Panc1 (cell line): Measurements from ENCODE around the gene PRPF40B. TPM values are rescaled to one million over a fixed set of nuclear protein-coding genes. Genes with fewer than 3 reads are reported as not detected.

ENCODE experiments used
- ATAC-seq: fragments of 200-7000 bp; cut with Tn5 transposase; 2 replicates; pipeline ENCODE4 v1.9.1; 2020; ENCODE audit warnings: mild to moderate bottlenecking, moderate library complexity
- BruUV-seq: library from RNA; stranded (reverse); fragments of 400-500 nt; replicated peaks from 2 replicates; lab custom pipeline; 2021; lab: Mats Ljungman, UMichigan
- CTCF ChIA-PET: fragments of 300-600 bp; sonication (Branson Sonifier 250); formaldehyde crosslinking; loops from one replicate; lab custom pipeline; 2022; ENCODE audit warnings: antibody characterized with exemption; lab: Charles Lee
- POLR2A ChIA-PET: fragments of 300-600 bp; sonication (Branson Sonifier 250); formaldehyde crosslinking; loops from one replicate; lab custom pipeline; 2022; ENCODE audit warnings: antibody characterized with exemption; lab: Charles Lee
- DNase-seq: peaks from one replicate; pipeline ENCODE4 v3.0.0-alpha.2; 2010; ENCODE audit warnings: low read depth, low spot score
- H3K27ac ChIP-seq: 2 replicates; pipeline ENCODE4 v1.5.1; 2011; ENCODE audit warnings: mild to moderate bottlenecking, low read length, inconsistent platforms
- H3K27me3 ChIP-seq: fragments of 200-500 bp; sonication (Bioruptor generic); 2 replicates; pipeline ENCODE4 v1.6.0; 2014; ENCODE audit warnings: low read length, inconsistent platforms; ENCODE audit not compliant: control insufficient read depth, insufficient read depth
- H3K36me3 ChIP-seq: fragments of 200-500 bp; sonication (Bioruptor generic); 2 replicates; pipeline ENCODE4 v1.5.1; 2014; ENCODE audit warnings: inconsistent platforms, mild to moderate bottlenecking, low read length, moderate library complexity; ENCODE audit not compliant: control insufficient read depth, insufficient read depth
- H3K4me1 ChIP-seq: 2 replicates; pipeline ENCODE4 v1.5.1; 2011; ENCODE audit warnings: inconsistent platforms, mild to moderate bottlenecking, low read length, moderate library complexity; ENCODE audit not compliant: control insufficient read depth, insufficient read depth
- H3K4me3 ChIP-seq, 2 experiments: 2 replicates each; pipeline ENCODE4 v1.5.1; 2011 to 2012; ENCODE audit warnings: low read depth in 2 of 2, low read length in 2 of 2, mild to moderate bottlenecking in 2 of 2, inconsistent platforms in 1 of 2, moderate library complexity in 1 of 2
- H3K9me3 ChIP-seq: fragments of 200-500 bp; sonication (Bioruptor generic); 2 replicates; pipeline ENCODE4 v1.5.1; 2014; ENCODE audit warnings: low read depth, mild to moderate bottlenecking, inconsistent platforms, low read length, moderate library complexity; ENCODE audit not compliant: control insufficient read depth, insufficient read depth
- CTCF ChIP-seq: fragments of 450-650 bp; IDR thresholded peaks from 2 replicates; pipeline ENCODE4 v1.5.1; 2017; ENCODE audit warnings: mild to moderate bottlenecking
- POLR2AphosphoS5 ChIP-seq: IDR thresholded peaks from 2 replicates; pipeline ENCODE4 v1.6.1; 2012; ENCODE audit warnings: mild to moderate bottlenecking, low read depth, low read length, moderate library complexity
- SIN3A ChIP-seq: IDR thresholded peaks from 2 replicates; pipeline ENCODE4 v1.6.1; 2012; ENCODE audit warnings: low read depth, mild to moderate bottlenecking, low read length, moderate library complexity, borderline replicate concordance; ENCODE audit not compliant: insufficient read depth
- TCF7L2 ChIP-seq: IDR thresholded peaks from 2 replicates; pipeline ENCODE4 v1.6.1; 2011; ENCODE audit warnings: mild to moderate bottlenecking, low read depth, low read length, inconsistent platforms
- in situ Hi-C: cut with HindIII; loops from 2 replicates; pipeline ENCODE4 v1.10.0; 2016; ENCODE audit warnings: low sequenced_read_pairs, low pct_unique_long_range_greater_than_20kb
- intact Hi-C: fragments of 100-400 bp; cut with micrococcal nuclease; formaldehyde crosslinking; loops from one replicate; pipeline ENCODE4 v1.10.0; 2022; ENCODE audit not compliant: unreplicated experiment
- total RNA-seq: library from RNA; stranded (reverse); gene quantifications from one replicate; pipeline ENCODE4 v1.2.1, GENCODE V29; 2021; ENCODE audit not compliant: unreplicated experiment
- TF ChIP-seq, protein P1 (sequence below), 2 experiments: IDR thresholded peaks; 2 replicates each; pipeline ENCODE4 v1.6.1; 2011 to 2012; ENCODE audit warnings: low read depth in 2 of 2, control low read depth in 1 of 2, low read length in 1 of 2, mild to moderate bottlenecking in 1 of 2, moderate library complexity in 1 of 2; ENCODE audit not compliant: insufficient read depth in 1 of 2

The PRPF40B gene
- total RNA-seq, 1 experiment from 2014 or later, result 26.3 TPM

- no peak for DNase-seq
- in situ Hi-C loops, result no loop called here
- peaks cover 10% of the 10 kb centered on the region for H3K36me3 ChIP-seq
- peaks cover 3% of the 10 kb centered on the region; the same call in 1 of the 2 replicates for H3K4me1 ChIP-seq
- intact Hi-C loops, result loop anchor here (10.0 kb wide), 1 partner anchor 99 kb away; the partner anchor contains the start of gene TMBIM6
- BruUV-seq, result no TSS peak
- no peak overlapping the region for H3K4me3 ChIP-seq
- POLR2A ChIA-PET, result interaction anchor here (0.6 kb wide), 1 partner anchor 23 kb away, joined by 5 read pairs; no protein-coding TSS in a partner anchor
- H3K9me3 ChIP-seq, result no peaks in the 10 kb centered on the region
- ATAC-seq, result no peak
- no peaks in the 10 kb centered on the region for H3K27me3 ChIP-seq
- TF ChIP-seq, protein P1, sequence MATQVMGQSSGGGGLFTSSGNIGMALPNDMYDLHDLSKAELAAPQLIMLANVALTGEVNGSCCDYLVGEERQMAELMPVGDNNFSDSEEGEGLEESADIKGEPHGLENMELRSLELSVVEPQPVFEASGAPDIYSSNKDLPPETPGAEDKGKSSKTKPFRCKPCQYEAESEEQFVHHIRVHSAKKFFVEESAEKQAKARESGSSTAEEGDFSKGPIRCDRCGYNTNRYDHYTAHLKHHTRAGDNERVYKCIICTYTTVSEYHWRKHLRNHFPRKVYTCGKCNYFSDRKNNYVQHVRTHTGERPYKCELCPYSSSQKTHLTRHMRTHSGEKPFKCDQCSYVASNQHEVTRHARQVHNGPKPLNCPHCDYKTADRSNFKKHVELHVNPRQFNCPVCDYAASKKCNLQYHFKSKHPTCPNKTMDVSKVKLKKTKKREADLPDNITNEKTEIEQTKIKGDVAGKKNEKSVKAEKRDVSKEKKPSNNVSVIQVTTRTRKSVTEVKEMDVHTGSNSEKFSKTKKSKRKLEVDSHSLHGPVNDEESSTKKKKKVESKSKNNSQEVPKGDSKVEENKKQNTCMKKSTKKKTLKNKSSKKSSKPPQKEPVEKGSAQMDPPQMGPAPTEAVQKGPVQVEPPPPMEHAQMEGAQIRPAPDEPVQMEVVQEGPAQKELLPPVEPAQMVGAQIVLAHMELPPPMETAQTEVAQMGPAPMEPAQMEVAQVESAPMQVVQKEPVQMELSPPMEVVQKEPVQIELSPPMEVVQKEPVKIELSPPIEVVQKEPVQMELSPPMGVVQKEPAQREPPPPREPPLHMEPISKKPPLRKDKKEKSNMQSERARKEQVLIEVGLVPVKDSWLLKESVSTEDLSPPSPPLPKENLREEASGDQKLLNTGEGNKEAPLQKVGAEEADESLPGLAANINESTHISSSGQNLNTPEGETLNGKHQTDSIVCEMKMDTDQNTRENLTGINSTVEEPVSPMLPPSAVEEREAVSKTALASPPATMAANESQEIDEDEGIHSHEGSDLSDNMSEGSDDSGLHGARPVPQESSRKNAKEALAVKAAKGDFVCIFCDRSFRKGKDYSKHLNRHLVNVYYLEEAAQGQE (IDR thresholded peaks at IDR 0.05; ENCODE audit: insufficient read depth in 1 of 2, low read depth in 2 of 2, low read length in 1 of 2), result no peak
- TF ChIP-seq POLR2AphosphoS5 (no peak), SIN3A (no peak), TCF7L2 (no peak), CTCF (no peak)
- H3K27ac ChIP-seq, result no peak overlapping the region
- CTCF ChIA-PET, result interaction anchor here (0.6 to 1.0 kb wide), 6 partner anchors 40 to 309 kb away, joined by 3 to 9 read pairs (median 4); partner anchors contain the start of genes C1QL4 and FAM186B
Observed at GRCh38 chr12:49645146-49646039, 22.0 kb downstream of the PRPF40B start.

DNA sequence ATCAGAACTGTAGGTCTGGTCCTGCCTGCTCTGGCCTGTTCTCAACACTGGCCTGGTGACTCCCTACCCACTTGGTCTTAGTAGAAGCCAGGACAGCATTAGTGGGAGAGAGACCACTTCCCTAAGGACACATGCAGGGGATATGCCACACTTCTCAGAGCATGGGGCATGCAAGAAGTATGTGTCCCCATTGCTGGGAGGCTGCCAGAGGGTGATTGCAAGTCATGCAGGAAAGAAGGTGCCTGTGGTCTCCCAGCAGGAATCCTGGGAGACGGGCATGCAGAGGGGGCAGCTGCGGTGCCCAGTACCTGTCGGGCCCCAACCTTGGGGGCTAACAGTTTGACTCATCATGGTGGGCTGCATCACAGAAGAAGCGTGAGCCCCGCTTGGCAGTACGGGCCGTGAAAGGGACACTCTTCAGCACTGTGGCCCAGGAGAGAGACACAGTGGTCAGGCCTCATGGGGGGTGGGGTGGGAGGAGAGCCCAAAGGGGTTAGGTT, 23.0 kb downstream of the PRPF40B start:
- no peak for ATAC-seq
- in situ Hi-C loops (no loop called here), intact Hi-C loops (loop anchor here (10.0 kb wide), 1 partner anchor 98 kb away; the partner anchor contains the start of gene TMBIM6)
- no TSS peak for BruUV-seq
- Histone ChIP-seq H3K27ac (no peak overlapping the region), H3K27me3 (no peaks in the 10 kb centered on the region), H3K36me3 (peaks cover 10% of the 10 kb centered on the region), H3K4me3 (no peak overlapping the region), H3K4me1 (peaks cover 3% of the 10 kb centered on the region; the same call in 1 of the 2 replicates), H3K9me3 (no peaks in the 10 kb centered on the region)
- ChIA-PET CTCF (no interaction called here), POLR2A (no interaction called here)
- DNase-seq, result no peak
- TF ChIP-seq POLR2AphosphoS5 (no peak), TCF7L2 (no peak), SIN3A (no peak), CTCF (no peak)
- TF ChIP-seq, protein P1 (IDR thresholded peaks at IDR 0.05; ENCODE audit: insufficient read depth in 1 of 2, low read depth in 2 of 2, low read length in 1 of 2), result no peak
